HG02571 (cell line): ENCODE data around the gene CCNT2.
"Not testable (repeated sequence)": the region's sequence is repeated elsewhere in the genome, so short reads cannot be mapped to it uniquely, and the experiment has no call there.

Experiments
- ATAC-seq: cut with Tn5 transposase; IDR thresholded peaks from one replicate; pipeline ENCODE4 v1.9.1; 2021; ENCODE audit warnings: mild to moderate bottlenecking, moderate library complexity; ENCODE audit not compliant: unreplicated experiment

CCNT2 gene

GRCh38 chr2:134917888-134918525 lies 615 bp upstream of the CCNT2 start:
- ATAC-seq: peak; percentile 75

DNA sequence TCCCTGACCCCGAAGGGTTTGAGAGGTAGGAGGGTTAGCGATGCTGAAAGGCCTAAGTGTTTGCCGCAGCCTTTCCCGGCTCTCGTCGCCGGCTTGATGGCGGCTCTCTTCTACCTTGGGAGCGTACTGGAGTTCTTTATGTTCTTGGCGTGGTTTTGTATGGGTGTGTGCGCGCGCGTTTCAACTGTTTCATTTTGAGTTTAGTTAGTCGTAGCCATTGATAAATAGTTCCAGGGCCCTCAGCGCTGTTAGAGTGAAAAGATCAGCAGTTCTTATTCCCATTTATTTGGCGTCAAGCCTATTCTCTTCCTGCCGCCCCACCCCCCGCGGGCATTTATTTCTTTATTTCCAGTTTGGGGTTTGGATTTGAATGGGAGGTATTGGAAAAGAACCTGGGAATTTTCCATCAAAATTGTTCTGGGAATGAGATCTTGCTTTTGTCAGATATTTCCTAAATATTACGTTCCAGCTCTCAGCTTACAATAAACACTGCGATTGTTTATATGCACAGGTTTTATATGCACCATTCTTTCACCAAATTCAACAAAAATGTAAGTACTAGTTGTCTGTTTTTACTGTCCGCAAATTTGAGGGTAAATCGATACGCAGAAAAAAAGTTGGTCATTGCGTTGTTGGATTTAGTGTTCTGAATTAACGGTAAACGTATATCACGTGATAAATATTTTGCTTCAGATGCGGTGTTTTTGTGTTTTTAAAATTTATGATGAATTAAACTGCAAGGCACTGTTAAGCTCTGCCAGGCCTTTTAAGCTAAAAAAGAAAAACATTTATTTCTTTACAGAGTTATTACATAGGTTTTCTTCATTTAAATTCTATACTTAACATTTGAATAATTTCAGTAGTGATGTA lies 954 bp downstream of the CCNT2 start:
- ATAC-seq: no peak

DNA sequence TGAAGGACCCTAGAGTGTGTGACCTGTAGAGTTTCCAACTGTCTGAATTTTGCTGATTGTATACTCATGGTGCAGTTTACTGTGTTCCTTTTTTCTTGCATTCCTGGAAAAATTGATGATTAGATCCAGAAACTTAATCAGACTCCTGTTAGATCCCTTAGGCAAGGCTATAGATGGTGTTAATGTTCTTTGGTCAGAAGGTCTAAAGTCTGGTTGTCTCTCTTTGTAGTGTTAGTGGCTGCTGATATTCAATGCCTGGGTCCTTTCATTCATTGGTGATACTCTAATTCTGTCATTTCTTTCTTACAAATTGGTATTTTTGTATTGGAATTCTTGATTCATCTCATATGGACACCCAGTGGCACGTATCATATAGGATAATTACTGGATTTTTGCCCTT lies 6.3 kb downstream of the CCNT2 start:
- no peak for ATAC-seq

GRCh38 chr2:134926231-134926931 lies 7.8 kb downstream of the CCNT2 start:
- no peak for ATAC-seq

DNA sequence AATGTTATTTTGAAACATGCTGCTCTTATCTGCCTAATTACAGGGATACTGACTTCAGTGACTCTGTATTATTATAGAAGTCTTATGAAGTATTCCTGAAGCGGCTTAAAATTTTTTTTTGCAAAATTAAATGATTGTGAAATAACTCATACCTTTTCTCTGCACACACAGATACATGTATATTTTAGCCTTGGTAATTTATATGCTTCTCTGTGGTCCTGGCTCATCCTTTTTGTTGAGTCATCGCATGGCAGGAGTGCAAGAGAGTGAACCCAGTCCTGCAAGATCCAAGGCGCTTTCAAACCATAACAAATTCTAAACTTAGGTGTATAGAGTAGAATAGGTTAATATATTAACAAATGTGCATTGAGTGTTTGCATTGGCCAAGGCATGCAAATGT lies 8.6 kb downstream of the CCNT2 start:
- no peak for ATAC-seq

GRCh38 chr2:134932864-134933526 lies 14.4 kb downstream of the CCNT2 start:
- ATAC-seq: no peak

DNA sequence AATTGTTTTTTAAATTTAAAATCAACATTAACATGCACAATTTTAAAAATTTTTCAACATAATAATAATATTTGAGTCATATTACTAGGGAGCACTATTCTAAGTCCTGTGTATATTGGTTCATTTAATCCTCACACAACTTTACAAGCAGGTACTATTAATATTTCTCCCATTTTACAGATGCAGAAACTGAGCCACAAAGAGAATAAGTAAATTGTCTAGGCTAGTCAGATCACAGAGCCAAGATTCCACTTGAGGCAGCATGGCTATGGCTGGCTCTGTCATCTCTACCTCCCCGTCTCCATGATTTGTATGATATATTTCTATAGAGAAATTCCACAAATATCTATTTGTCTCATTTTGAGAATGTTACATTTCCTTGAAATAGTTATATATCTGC lies 15.1 kb downstream of the CCNT2 start:
- no peak for ATAC-seq

DNA sequence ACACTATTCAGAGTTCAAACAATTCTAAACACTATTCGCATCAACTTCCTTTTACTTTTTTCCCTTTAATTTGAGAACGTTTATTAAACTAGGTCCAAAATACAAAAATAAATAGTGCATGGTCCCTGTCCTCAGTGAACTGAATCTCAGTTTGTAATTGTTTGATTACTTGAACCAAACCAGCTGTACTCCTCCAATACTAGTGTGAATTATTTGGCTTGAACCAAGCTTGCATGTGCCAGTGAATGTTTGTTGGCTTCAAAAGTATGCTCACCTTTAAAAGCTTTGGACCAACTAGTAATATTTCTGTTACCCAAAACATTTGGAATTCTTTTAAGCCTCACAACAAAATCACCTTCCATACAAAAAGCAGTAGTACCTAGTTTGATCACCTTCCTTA lies 15.5 kb downstream of the CCNT2 start:
- no peak for ATAC-seq

- no peak for ATAC-seq
Observed at GRCh38 chr2:134934641-134935040, 16.0 kb downstream of the CCNT2 start.

DNA sequence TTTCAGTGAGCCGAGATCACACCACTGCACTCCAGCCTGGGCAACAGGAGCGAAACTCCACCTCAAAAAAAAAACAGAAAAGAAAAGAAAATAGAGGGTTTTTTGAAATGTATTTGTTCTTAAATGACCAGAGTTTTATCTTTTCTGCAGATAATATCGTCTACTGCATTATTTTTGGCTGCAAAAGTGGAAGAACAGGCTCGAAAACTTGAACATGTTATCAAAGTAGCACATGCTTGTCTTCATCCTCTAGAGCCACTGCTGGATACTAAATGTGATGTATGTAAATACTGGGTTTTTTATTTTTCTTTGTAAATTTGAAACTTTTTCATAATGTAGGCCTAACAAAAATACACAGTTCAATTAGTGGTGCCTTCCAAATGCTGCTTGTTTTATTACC lies 18.1 kb downstream of the CCNT2 start:
- ATAC-seq: no peak

DNA sequence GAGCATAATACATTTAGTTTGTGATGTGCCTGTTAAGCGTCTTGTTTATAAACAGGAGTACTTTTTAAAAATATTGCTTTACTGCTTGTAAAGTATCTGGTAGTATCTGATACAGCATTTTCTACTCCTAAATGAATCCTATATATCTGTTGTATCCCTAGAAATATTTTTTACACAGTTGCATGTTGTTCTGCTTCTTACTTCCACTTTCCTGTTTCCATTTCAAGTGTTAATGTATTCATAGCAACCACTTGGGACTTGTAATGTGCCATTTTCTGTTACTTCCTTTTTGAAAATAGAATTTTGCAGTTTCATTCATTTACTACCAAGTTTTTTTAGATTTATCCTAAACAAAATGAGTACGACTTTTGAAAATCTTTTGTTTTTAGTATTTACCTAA lies 24.9 kb downstream of the CCNT2 start:
- ATAC-seq: peak; percentile 79

DNA sequence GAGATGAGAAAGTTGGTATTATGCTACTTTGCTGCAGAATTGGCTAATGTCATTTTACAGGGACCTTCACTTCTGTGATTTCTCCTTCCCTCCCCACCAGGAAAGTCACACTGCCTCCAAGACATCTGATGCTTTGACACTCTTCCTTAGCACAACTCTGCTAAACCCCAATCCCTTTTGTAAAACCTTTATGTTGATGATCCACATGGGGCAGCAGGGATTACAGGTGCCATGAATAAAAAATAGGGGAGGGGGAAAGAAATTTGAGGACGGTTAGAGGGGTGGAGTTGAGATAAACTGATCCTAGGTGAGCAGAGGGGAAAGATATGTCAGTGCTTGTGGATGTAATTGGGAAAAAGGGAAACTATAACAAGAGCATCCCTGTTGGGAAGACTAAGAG lies 26.4 kb downstream of the CCNT2 start:
- ATAC-seq: no peak

DNA sequence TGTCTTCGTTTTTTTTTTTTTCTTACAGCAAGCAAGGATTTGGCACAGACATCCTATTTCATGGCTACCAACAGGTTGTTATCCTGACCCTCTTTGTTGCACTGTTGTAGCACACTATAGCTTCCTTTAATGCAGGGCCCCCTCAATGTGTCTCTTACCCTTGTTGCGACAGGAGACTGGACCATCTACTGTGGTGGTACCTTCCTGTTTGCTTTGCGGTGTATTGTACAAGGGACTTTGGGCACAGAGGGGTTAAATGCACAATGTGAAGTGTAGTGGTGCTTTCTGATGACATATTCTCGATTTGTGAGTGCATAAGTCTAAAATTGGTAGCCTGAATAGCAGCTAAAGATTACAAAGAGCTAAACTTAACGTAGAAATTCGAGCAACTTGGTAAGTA lies 27.5 kb downstream of the CCNT2 start:
- ATAC-seq: no peak

GRCh38 chr2:134949981-134950708 lies 31.5 kb downstream of the CCNT2 start:
- ATAC-seq: no peak

GRCh38 chr2:134950886-134951285 lies 32.3 kb downstream of the CCNT2 start:
- ATAC-seq: no peak

- no peak for ATAC-seq
Observed at GRCh38 chr2:134952608-134953007, 34.0 kb downstream of the CCNT2 start.

DNA sequence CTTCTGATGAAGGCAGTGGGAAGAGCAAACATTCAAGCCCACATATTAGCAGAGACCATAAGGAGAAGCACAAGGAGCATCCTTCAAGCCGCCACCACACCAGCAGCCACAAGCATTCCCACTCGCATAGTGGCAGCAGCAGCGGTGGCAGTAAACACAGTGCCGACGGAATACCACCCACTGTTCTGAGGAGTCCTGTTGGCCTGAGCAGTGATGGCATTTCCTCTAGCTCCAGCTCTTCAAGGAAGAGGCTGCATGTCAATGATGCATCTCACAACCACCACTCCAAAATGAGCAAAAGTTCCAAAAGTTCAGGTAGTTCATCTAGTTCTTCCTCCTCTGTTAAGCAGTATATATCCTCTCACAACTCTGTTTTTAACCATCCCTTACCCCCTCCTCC lies 35.4 kb downstream of the CCNT2 start:
- no peak for ATAC-seq

DNA sequence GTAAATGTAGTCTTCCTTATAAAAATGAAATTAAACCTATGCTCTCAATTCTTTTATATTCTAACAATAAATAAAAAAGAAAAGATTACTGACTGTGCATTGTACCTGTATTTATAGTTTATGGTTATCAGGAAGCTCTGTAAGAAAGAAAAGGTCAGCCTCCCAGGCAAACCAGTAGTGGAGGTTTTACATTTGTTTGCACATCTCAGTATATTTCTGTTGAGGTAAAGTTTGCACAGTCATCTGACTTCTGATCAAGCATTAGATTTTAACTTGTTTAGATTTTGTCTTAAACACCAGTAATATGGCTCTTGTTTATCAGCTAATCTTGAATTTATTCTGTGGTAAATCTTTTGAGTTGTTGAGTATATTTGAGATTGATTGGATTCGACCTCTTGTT lies 37.1 kb downstream of the CCNT2 start:
- no peak for ATAC-seq

- ATAC-seq: no peak
Observed at GRCh38 chr2:134957477-134957876, 38.9 kb downstream of the CCNT2 start.

GRCh38 chr2:134967166-134967565 lies 48.5 kb downstream of the CCNT2 start:
- ATAC-seq: not testable (repeated sequence)
